ENCODE measurements around the gene PMFBP1.

Gene PMFBP1

GRCh38 chr16:72111657-72112451 is 60.1 kb downstream of the PMFBP1 start:
- TF ChIP-seq GATA2 (IDR thresholded peaks at IDR 0.05; ENCODE audit: low read depth, low read length): no peak
- TF ChIP-seq GATA3 (IDR thresholded peaks at IDR 0.05; ENCODE audit: low read depth, low read length): no peak

GRCh38 chr16:72110662-72111615 is 61.0 kb downstream of the PMFBP1 start:
- no peak for TF ChIP-seq GATA2 (IDR thresholded peaks at IDR 0.05; ENCODE audit: low read depth, low read length)
- TF ChIP-seq GATA3 (IDR thresholded peaks at IDR 0.05; ENCODE audit: low read depth, low read length): no peak

- no peak for TF ChIP-seq GATA2 (IDR thresholded peaks at IDR 0.05; ENCODE audit: low read depth, low read length)
- TF ChIP-seq GATA3 (IDR thresholded peaks at IDR 0.05; ENCODE audit: low read depth, low read length): no peak
These were observed 61.9 kb downstream of the PMFBP1 start for GRCh38 chr16:72109966-72110530.

- TF ChIP-seq GATA2 (IDR thresholded peaks at IDR 0.05; ENCODE audit: low read depth, low read length) (no peak), GATA3 (IDR thresholded peaks at IDR 0.05; ENCODE audit: low read depth, low read length) (no peak)
These were observed 62.7 kb downstream of the PMFBP1 start for GRCh38 chr16:72109300-72109699.

- TF ChIP-seq GATA2 (IDR thresholded peaks at IDR 0.05; ENCODE audit: low read depth, low read length) (no peak), GATA3 (IDR thresholded peaks at IDR 0.05; ENCODE audit: low read depth, low read length) (no peak)
These were observed 63.4 kb downstream of the PMFBP1 start for GRCh38 chr16:72108353-72109102.

- TF ChIP-seq GATA3 (IDR thresholded peaks at IDR 0.05; ENCODE audit: low read depth, low read length) (no peak), GATA2 (IDR thresholded peaks at IDR 0.05; ENCODE audit: low read depth, low read length) (no peak)
These were observed 64.6 kb downstream of the PMFBP1 start for GRCh38 chr16:72107371-72107770.

GRCh38 chr16:72105978-72106377 is 66.0 kb downstream of the PMFBP1 start:
- no peak for TF ChIP-seq GATA3 (IDR thresholded peaks at IDR 0.05; ENCODE audit: low read depth, low read length)
- TF ChIP-seq GATA2 (IDR thresholded peaks at IDR 0.05; ENCODE audit: low read depth, low read length): no peak

- no peak for TF ChIP-seq GATA3 (IDR thresholded peaks at IDR 0.05; ENCODE audit: low read depth, low read length)
- no peak for TF ChIP-seq GATA2 (IDR thresholded peaks at IDR 0.05; ENCODE audit: low read depth, low read length)
These were observed 67.0 kb downstream of the PMFBP1 start for GRCh38 chr16:72104905-72105304.

- no peak for TF ChIP-seq GATA3 (IDR thresholded peaks at IDR 0.05; ENCODE audit: low read depth, low read length)
- TF ChIP-seq GATA2 (IDR thresholded peaks at IDR 0.05; ENCODE audit: low read depth, low read length): no peak
These were observed 70.8 kb downstream of the PMFBP1 start for GRCh38 chr16:72101195-72101594.

- no peak for TF ChIP-seq GATA2 (IDR thresholded peaks at IDR 0.05; ENCODE audit: low read depth, low read length)
These were observed 72.6 kb downstream of the PMFBP1 start for GRCh38 chr16:72099377-72099818.

GRCh38 chr16:72098936-72099335 is 73.0 kb downstream of the PMFBP1 start:
- TF ChIP-seq GATA3 (IDR thresholded peaks at IDR 0.05; ENCODE audit: low read depth, low read length) (no peak), GATA2 (IDR thresholded peaks at IDR 0.05; ENCODE audit: low read depth, low read length) (no peak)

GRCh38 chr16:72094266-72094610 is 77.7 kb downstream of the PMFBP1 start:
- no peak for TF ChIP-seq GATA3 (IDR thresholded peaks at IDR 0.05; ENCODE audit: low read depth, low read length)
- no peak; the same call in 1 of the 2 replicates for TF ChIP-seq GATA2 (IDR thresholded peaks at IDR 0.05; ENCODE audit: low read depth, low read length)

- TF ChIP-seq GATA2 (IDR thresholded peaks at IDR 0.05; ENCODE audit: low read depth, low read length) (no peak), GATA3 (IDR thresholded peaks at IDR 0.05; ENCODE audit: low read depth, low read length) (no peak)
These were observed 78.3 kb downstream of the PMFBP1 start, which contains the start of the genes DHX38 and TXNL4B for GRCh38 chr16:72093448-72094265. TSS of gene DHX38 (plus strand) at chr16:72093847. CDS start at chr16:72096158, 2,311 bp downstream. TSS of gene TXNL4B (minus strand) at chr16:72093620. CDS start at chr16:72090749, 2,871 bp downstream.
